Cardiac fibroblast (primary cell): Measurements from ENCODE around the gene AFF3.

Experiments used
- DNase-seq, 2 donors: peaks; one replicate each; pipeline versions ENCODE4 v3.0.0 to v3.0.0-alpha.2; 2010; ENCODE audit warnings: low read depth in 2 of 2
- H3K4me3 ChIP-seq, 2 donors: replicated peaks in 1 of 2; 1 replicate in 1 of 2; 2 replicates in 1 of 2; pipeline ENCODE4 v1.5.1; 2011; ENCODE audit warnings: low read depth in 2 of 2, low read length in 2 of 2, mild to moderate bottlenecking in 2 of 2, moderate library complexity in 1 of 2
- TF ChIP-seq, protein P1 (sequence below): IDR thresholded peaks from one replicate; pipeline ENCODE4 v1.5.1; 2011; ENCODE audit warnings: low read depth, mild to moderate bottlenecking, low read length, inconsistent platforms

The AFF3 gene

DNA sequence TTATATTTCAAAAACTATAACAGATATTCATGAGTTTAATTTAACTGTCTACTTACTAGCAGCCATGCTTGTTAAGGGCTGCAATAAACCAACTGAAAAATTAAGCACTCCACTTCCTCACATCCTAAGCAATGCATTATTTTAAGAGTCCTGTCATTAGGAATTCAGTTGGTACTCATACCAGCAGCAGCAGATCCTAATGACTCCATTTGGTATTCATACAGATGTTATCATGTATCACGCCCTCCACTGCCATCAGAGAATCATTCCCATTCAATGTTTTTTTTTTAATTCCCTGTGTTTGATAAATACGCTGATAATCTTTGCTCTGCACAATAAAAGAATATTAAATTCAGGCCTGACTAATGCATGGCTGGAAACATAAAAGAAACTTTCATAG is 236.8 kb downstream of the AFF3 start:
- no peak overlapping the region for H3K4me3 ChIP-seq
- TF ChIP-seq, protein P1, sequence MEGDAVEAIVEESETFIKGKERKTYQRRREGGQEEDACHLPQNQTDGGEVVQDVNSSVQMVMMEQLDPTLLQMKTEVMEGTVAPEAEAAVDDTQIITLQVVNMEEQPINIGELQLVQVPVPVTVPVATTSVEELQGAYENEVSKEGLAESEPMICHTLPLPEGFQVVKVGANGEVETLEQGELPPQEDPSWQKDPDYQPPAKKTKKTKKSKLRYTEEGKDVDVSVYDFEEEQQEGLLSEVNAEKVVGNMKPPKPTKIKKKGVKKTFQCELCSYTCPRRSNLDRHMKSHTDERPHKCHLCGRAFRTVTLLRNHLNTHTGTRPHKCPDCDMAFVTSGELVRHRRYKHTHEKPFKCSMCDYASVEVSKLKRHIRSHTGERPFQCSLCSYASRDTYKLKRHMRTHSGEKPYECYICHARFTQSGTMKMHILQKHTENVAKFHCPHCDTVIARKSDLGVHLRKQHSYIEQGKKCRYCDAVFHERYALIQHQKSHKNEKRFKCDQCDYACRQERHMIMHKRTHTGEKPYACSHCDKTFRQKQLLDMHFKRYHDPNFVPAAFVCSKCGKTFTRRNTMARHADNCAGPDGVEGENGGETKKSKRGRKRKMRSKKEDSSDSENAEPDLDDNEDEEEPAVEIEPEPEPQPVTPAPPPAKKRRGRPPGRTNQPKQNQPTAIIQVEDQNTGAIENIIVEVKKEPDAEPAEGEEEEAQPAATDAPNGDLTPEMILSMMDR, result no peak
- no peak for DNase-seq

DNA sequence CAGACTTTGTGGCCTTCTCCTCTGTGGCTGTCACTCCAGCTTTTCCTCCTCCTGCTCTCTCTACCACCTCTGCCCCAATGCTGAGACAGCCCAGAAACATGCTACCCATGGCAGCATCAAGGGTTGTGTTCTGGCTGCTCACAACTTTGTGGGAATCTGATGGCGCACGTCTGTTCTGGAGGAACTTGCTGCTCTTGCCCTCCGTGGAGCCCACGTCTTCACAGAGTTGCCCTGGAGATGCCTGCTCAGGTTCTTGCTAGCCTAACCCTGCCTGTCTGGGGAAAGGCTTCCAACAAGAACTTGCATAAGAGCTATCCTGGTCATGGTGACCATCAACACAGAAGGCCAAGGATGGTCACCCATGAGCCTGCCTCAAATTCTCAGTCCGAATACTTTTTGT is 237.4 kb downstream of the AFF3 start:
- H3K4me3 ChIP-seq, result no peak overlapping the region
- no peak for DNase-seq
- TF ChIP-seq, protein P1, result no peak

DNA sequence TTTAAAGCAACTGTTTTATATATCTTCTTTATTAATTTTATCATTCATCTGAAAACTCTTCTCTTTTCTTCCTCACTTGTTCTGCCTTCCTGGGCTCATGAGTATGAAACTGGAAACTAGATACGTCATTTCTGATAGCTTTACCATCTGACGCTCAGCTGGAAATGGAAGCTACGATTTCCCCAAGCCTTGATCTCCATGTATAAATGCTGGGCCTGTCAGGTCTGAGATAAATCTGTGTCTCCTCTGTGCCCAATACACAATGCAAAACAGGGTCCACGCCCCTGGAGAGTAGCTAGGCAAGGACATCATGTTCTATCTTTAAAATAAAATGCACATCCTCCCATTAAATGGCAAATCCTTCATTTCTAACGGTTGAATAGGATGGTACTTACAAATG is 238.4 kb downstream of the AFF3 start:
- TF ChIP-seq, protein P1, result no peak
- no peak overlapping the region for H3K4me3 ChIP-seq
- DNase-seq, result no peak

DNA sequence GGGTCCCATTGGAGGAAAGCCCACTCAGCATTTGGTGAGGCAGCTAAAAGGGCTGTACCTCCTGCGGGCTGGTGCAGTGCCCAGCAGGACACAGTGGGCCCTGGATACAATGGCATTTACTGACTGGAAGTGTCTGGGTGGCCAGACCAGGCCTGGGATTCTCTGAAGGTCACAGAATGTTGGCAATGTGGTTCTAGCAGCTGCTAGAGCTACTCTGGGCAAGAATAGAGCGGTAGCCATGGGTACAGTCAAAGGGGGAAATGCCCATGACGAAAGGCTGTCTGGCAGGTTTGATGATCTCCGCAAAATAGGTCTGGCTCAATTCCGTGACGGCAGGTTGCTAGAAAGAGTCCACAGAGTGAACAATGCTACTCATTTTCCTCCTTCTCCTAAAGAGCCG is 241.8 kb downstream of the AFF3 start:
- no peak for DNase-seq
- TF ChIP-seq, protein P1, result no peak

DNA sequence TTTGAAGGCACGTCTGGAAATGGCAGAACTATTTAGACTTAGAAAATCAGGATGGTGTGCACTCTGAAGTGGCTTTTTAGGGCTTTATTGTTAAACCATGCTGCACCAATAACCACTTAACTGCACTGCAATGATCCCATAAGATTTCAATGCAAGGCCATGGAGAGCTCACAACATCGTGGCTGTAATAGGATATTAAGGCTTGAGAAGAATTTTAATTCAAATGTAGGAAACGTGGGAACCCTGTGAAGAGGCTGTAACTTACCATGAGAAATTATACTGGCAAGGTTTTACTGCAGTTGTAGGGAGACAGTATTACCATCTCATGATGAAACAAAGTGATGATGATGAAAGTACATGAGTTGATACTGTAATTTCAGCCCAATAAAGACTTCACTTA is 242.5 kb downstream of the AFF3 start:
- no peak for DNase-seq
- TF ChIP-seq, protein P1, result no peak
- no peak overlapping the region for H3K4me3 ChIP-seq

More for the DNA sequence above, 241.8 kb downstream of the AFF3 start:
- no peak overlapping the region for H3K4me3 ChIP-seq

DNA sequence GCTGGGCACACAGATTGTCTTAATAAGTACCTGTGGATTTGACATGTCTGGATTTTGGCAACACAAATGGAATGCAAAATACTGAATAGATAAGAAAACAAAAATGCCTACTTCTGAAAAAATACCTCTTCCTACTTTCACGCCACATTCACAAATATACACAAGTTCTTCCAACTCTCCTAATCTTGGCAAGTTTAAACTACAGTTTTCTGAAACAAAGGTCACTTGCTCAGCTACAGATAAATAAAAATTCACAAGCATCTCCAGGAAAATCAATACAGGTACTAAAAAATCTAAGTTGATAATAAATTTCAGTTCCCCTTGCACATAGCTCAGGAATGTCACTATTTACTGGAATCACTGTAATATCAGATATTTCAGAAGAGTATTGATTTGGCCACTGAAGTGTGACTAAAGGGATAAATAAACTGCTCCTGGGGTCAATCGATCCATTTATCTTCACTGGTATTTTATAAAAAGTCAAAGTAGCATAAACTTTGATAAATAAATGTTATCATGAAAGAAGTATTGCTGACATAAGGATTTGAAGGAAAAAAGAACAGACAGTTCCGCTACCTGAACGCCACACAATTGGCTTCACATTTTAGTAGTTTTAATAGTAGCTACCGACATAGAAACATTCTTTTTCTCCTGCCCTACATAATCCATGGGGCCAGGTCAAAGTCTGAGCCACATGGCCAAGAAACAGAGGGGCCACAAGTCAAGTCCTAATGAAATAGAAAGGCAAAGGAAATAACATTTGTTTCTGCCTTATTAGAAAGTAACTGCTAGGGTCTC is 243.1 kb downstream of the AFF3 start:
- DNase-seq, result no peak
- TF ChIP-seq, protein P1, result no peak

More for the DNA sequence above, 243.1 kb downstream of the AFF3 start:
- no peak overlapping the region for H3K4me3 ChIP-seq
